ENCODE measurements around the gene HOXA4.
A peak's percentile ranks its signal among the peaks of the same experiment; 100 is the strongest.

HOXA4 gene

GRCh38 chr7:27096768-27097514 lies 33.6 kb downstream of the HOXA4 start:
- Histone ChIP-seq H2AFZ (ENCODE audit: low read depth, low read length, severe bottlenecking) (peak overlapping the region; percentile 77), H3K27ac (ENCODE audit: low read depth, low read length) (peak overlapping the region; percentile 60; the same call in 1 of the 2 replicates)

GRCh38 chr7:27095897-27096767 lies 34.4 kb downstream of the HOXA4 start, which contains the start of gene HOXA1:
TSS of gene HOXA1 (minus strand) at chr7:27096000. CDS start at chr7:27095912, 88 bp downstream.
- TF ChIP-seq EZH2phosphoT487 (conservative IDR thresholded peaks at IDR 0.05; ENCODE audit: low read length) (no peak), CTCF (IDR thresholded peaks at IDR 0.05; ENCODE audit: insufficient read depth, low read length, poor library complexity, severe bottlenecking) (peak; percentile 8)
- H3K4me3 ChIP-seq (ENCODE audit: insufficient read depth, low read length, poor library complexity, severe bottlenecking) = peak within 1 kb of the TSS; percentile 72
- H3K9me2 ChIP-seq (replicated peaks; ENCODE audit: insufficient read depth, low read length) = no peaks in the 10 kb centered on the region
- H3K27ac ChIP-seq (ENCODE audit: low read depth, low read length) = peak within 1 kb of the TSS; percentile 60
- no peaks in the 10 kb centered on the region for H4K20me1 ChIP-seq (ENCODE audit: low read depth, low read length)
- no peaks in the 10 kb centered on the region for H3K9me3 ChIP-seq (ENCODE audit: insufficient read depth, low read length)
- H3K36me3 ChIP-seq (ENCODE audit: low read length) = no peaks in the 10 kb centered on the region
- H3K4me2 ChIP-seq (ENCODE audit: low read depth, low read length, poor library complexity, severe bottlenecking) = peak within 1 kb of the TSS; percentile 79
- peak within 1 kb of the TSS; percentile 69 for H3K9ac ChIP-seq (ENCODE audit: low read length)
- peaks cover 18% of the 10 kb centered on the region; the same call in 1 of the 2 replicates for H3F3A ChIP-seq (ENCODE audit: insufficient read depth)
- peaks cover 18% of the 10 kb centered on the region for H3K79me2 ChIP-seq (ENCODE audit: insufficient read depth, low read length)
- H2AFZ ChIP-seq (ENCODE audit: low read depth, low read length, severe bottlenecking) = peak within 1 kb of the TSS; percentile 79
- no peaks in the 10 kb centered on the region for H3K27me3 ChIP-seq (ENCODE audit: low read length)

More at GRCh38 chr7:27096768-27097514, 33.6 kb downstream of the HOXA4 start:
- Histone ChIP-seq H3K79me2 (ENCODE audit: insufficient read depth, low read length) (peaks cover 18% of the 10 kb centered on the region), H4K20me1 (ENCODE audit: low read depth, low read length) (no peaks in the 10 kb centered on the region), H3K27me3 (ENCODE audit: low read length) (no peaks in the 10 kb centered on the region), H3K4me2 (ENCODE audit: low read depth, low read length, poor library complexity, severe bottlenecking) (peak overlapping the region; percentile 79), H3K9me2 (replicated peaks; ENCODE audit: insufficient read depth, low read length) (no peaks in the 10 kb centered on the region), H3K4me3 (ENCODE audit: insufficient read depth, low read length, poor library complexity, severe bottlenecking) (peak overlapping the region; percentile 72), H3K36me3 (ENCODE audit: low read length) (no peaks in the 10 kb centered on the region), H3F3A (ENCODE audit: insufficient read depth) (peaks cover 18% of the 10 kb centered on the region; the same call in 1 of the 2 replicates), H3K9ac (ENCODE audit: low read length) (peak overlapping the region; percentile 69), H3K9me3 (ENCODE audit: insufficient read depth, low read length) (no peaks in the 10 kb centered on the region)
- no peak for TF ChIP-seq CTCF (IDR thresholded peaks at IDR 0.05; ENCODE audit: insufficient read depth, low read length, poor library complexity, severe bottlenecking)
- no peak for TF ChIP-seq EZH2phosphoT487 (conservative IDR thresholded peaks at IDR 0.05; ENCODE audit: low read length)

- peak overlapping the region; percentile 69 for H3K9ac ChIP-seq (ENCODE audit: low read length)
- H2AFZ ChIP-seq (ENCODE audit: low read depth, low read length, severe bottlenecking) = peak overlapping the region; percentile 79
- H3K79me2 ChIP-seq (ENCODE audit: insufficient read depth, low read length) = peaks cover 18% of the 10 kb centered on the region
- TF ChIP-seq EZH2phosphoT487 (conservative IDR thresholded peaks at IDR 0.05; ENCODE audit: low read length) (no peak), CTCF (IDR thresholded peaks at IDR 0.05; ENCODE audit: insufficient read depth, low read length, poor library complexity, severe bottlenecking) (no peak)
- no peak overlapping the region for H3K27ac ChIP-seq (ENCODE audit: low read depth, low read length)
- H3F3A ChIP-seq (ENCODE audit: insufficient read depth) = peaks cover 16% of the 10 kb centered on the region; the same call in 1 of the 2 replicates
- H3K9me3 ChIP-seq (ENCODE audit: insufficient read depth, low read length) = no peaks in the 10 kb centered on the region
- no peaks in the 10 kb centered on the region for H4K20me1 ChIP-seq (ENCODE audit: low read depth, low read length)
- no peaks in the 10 kb centered on the region for H3K36me3 ChIP-seq (ENCODE audit: low read length)
- H3K4me3 ChIP-seq (ENCODE audit: insufficient read depth, low read length, poor library complexity, severe bottlenecking) = peak overlapping the region; percentile 72
- no peaks in the 10 kb centered on the region for H3K9me2 ChIP-seq (replicated peaks; ENCODE audit: insufficient read depth, low read length)
- peak overlapping the region; percentile 78 for H3K4me2 ChIP-seq (ENCODE audit: low read depth, low read length, poor library complexity, severe bottlenecking)
- no peaks in the 10 kb centered on the region for H3K27me3 ChIP-seq (ENCODE audit: low read length)
Measured at GRCh38 chr7:27095050-27095896, 35.3 kb downstream of the HOXA4 start.

All from SU-DHL-6 (cell line).